Suprapubic skin (tissue), 4 donors: ENCODE data around the gene CAMK1D.

Experiments used
- POLR2A ChIP-seq, 2 donors: fragments of 450-650 bp; IDR thresholded peaks; one replicate each; pipeline ENCODE4 v1.6.1; 2017; ENCODE audit warnings: antibody characterized with exemption in 2 of 2, mild to moderate bottlenecking in 2 of 2, moderate library complexity in 2 of 2
- POLR2AphosphoS5 ChIP-seq, 3 donors: sonication (generic); formaldehyde crosslinking; IDR thresholded peaks; one replicate each; pipeline ENCODE4 v1.6.1; 2017; ENCODE audit warnings: antibody characterized with exemption in 3 of 3
- TF ChIP-seq, protein P1 (sequence below), 2 donors: fragments of 200-600 bp in 1 of 2; fragments of 450-650 bp in 1 of 2; sonication (generic) in 1 of 2; IDR thresholded peaks; one replicate each; pipeline ENCODE4 v1.5.1; 2016 to 2019; ENCODE audit warnings: antibody characterized with exemption in 2 of 2, mild to moderate bottlenecking in 1 of 2, moderate library complexity in 1 of 2

DNA sequence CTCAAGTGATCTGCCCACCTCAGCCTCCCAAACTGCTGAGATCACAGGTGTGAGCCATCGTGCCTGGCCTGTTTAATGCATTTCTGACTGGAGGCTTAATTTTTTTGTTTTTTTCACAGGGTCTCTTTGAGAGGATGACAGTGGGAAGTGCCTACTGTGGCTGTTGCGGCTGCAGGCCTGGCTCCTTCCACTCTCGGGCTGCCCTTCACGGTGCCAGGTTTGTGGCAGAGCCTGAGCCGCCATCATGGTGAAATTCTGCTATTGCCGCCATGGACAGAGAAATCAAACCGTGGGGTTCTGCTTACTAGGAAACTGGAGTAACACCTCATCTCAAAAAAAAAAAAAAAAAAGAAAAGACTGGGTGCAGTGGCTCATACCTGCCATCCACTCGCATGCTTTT, 142.7 kb downstream of the CAMK1D start:
- TF ChIP-seq, protein P1, sequence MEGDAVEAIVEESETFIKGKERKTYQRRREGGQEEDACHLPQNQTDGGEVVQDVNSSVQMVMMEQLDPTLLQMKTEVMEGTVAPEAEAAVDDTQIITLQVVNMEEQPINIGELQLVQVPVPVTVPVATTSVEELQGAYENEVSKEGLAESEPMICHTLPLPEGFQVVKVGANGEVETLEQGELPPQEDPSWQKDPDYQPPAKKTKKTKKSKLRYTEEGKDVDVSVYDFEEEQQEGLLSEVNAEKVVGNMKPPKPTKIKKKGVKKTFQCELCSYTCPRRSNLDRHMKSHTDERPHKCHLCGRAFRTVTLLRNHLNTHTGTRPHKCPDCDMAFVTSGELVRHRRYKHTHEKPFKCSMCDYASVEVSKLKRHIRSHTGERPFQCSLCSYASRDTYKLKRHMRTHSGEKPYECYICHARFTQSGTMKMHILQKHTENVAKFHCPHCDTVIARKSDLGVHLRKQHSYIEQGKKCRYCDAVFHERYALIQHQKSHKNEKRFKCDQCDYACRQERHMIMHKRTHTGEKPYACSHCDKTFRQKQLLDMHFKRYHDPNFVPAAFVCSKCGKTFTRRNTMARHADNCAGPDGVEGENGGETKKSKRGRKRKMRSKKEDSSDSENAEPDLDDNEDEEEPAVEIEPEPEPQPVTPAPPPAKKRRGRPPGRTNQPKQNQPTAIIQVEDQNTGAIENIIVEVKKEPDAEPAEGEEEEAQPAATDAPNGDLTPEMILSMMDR (IDR thresholded peaks at IDR 0.05), result no peak
- TF ChIP-seq POLR2A (IDR thresholded peaks at IDR 0.05) (no peak), POLR2AphosphoS5 (IDR thresholded peaks at IDR 0.05) (no peak)
